ENCODE measurements around the gene ACHE. TPM values are rescaled to one million over a fixed set of nuclear protein-coding genes. Genes with fewer than 3 reads are reported as not detected.
"Not testable (repeated sequence)": the region's sequence is repeated elsewhere in the genome, so short reads cannot be mapped to it uniquely, and the experiment has no call there.

ACHE gene
- total and polyA plus RNA-seq, 2 experiments from 2014 or later, result not detected

GRCh38 chr7:100914879-100915447 lies 19.3 kb upstream of the ACHE start:
- no peaks in the 10 kb centered on the region for H4K20me1 ChIP-seq (ENCODE audit: insufficient read depth)
- no peak overlapping the region for H3K27ac ChIP-seq
- WGBS, 2 experiments (ENCODE audit: low coverage in 1 of 2, low lambda C conversion rate in 2 of 2, missing lambda C conversion rate in 2 of 2), result 96% methylated on average over 8 of the region's 8 CpGs
- no peak overlapping the region for H3K4me2 ChIP-seq (ENCODE audit: unreplicated experiment)
- H3K9me2 ChIP-seq (ENCODE audit: insufficient read depth), result no peaks in the 10 kb centered on the region
- DNase-seq, result peak; percentile 42
- no peak overlapping the region for H3K9ac ChIP-seq
- no peaks in the 10 kb centered on the region; the same call in 1 of the 2 replicates for H3K27me3 ChIP-seq (replicated peaks; ENCODE audit: insufficient read depth)
- TF ChIP-seq EZH2phosphoT487 (IDR thresholded peaks at IDR 0.05; ENCODE audit: insufficient read depth, low read depth) (no peak), EZH2 (IDR thresholded peaks at IDR 0.05; ENCODE audit: insufficient read depth, poor library complexity, severe bottlenecking) (no peak)
- H3K9me3 ChIP-seq (ENCODE audit: low read depth), result no peaks in the 10 kb centered on the region
- H3F3A ChIP-seq (ENCODE audit: insufficient read depth), result no peaks in the 10 kb centered on the region
- H2AFZ ChIP-seq, result no peak overlapping the region
- no peaks in the 10 kb centered on the region for H3K79me2 ChIP-seq (ENCODE audit: insufficient read depth)
- H3K4me3 ChIP-seq, result no peak overlapping the region
- in situ Hi-C loops (cut with MboI), result no loop called here
- no peaks in the 10 kb centered on the region for H3K36me3 ChIP-seq (ENCODE audit: low read depth)
- 0 out of 2 replicates have a peak, but pooled peaks cover 4% of the 10 kb centered on the region for H3K4me1 ChIP-seq (ENCODE audit: insufficient read depth)

GRCh38 chr7:100914208-100914878 lies 18.7 kb upstream of the ACHE start:
- no peaks in the 10 kb centered on the region; the same call in 1 of the 2 replicates for H3K27me3 ChIP-seq (replicated peaks; ENCODE audit: insufficient read depth)
- no peak overlapping the region for H3K4me2 ChIP-seq (ENCODE audit: unreplicated experiment)
- H3K4me1 ChIP-seq (ENCODE audit: insufficient read depth), result 0 out of 2 replicates have a peak, but pooled peaks cover 4% of the 10 kb centered on the region
- no peaks in the 10 kb centered on the region for H3K9me3 ChIP-seq (ENCODE audit: low read depth)
- 88% methylated on average over 15 of the region's 15 CpGs for WGBS, 2 experiments (ENCODE audit: low coverage in 1 of 2, low lambda C conversion rate in 2 of 2, missing lambda C conversion rate in 2 of 2)
- H3F3A ChIP-seq (ENCODE audit: insufficient read depth), result no peaks in the 10 kb centered on the region
- H3K9me2 ChIP-seq (ENCODE audit: insufficient read depth), result no peaks in the 10 kb centered on the region
- no peaks in the 10 kb centered on the region for H4K20me1 ChIP-seq (ENCODE audit: insufficient read depth)
- no peaks in the 10 kb centered on the region for H3K79me2 ChIP-seq (ENCODE audit: insufficient read depth)
- no peaks in the 10 kb centered on the region for H3K36me3 ChIP-seq (ENCODE audit: low read depth)
- H2AFZ ChIP-seq, result no peak overlapping the region
- H3K27ac ChIP-seq, result no peak overlapping the region
- TF ChIP-seq EZH2phosphoT487 (IDR thresholded peaks at IDR 0.05; ENCODE audit: insufficient read depth, low read depth) (no peak), EZH2 (IDR thresholded peaks at IDR 0.05; ENCODE audit: insufficient read depth, poor library complexity, severe bottlenecking) (no peak)
- in situ Hi-C loops (cut with MboI), result no loop called here
- DNase-seq, result no peak
- H3K4me3 ChIP-seq, result no peak overlapping the region
- no peak overlapping the region for H3K9ac ChIP-seq

- no peaks in the 10 kb centered on the region for H3K9me3 ChIP-seq (ENCODE audit: low read depth)
- H3K36me3 ChIP-seq (ENCODE audit: low read depth), result no peaks in the 10 kb centered on the region
- H2AFZ ChIP-seq, result no peak overlapping the region
- TF ChIP-seq EZH2phosphoT487 (IDR thresholded peaks at IDR 0.05; ENCODE audit: insufficient read depth, low read depth) (no peak), EZH2 (IDR thresholded peaks at IDR 0.05; ENCODE audit: insufficient read depth, poor library complexity, severe bottlenecking) (no peak)
- no peak for DNase-seq
- 57 to 61% methylated on average over 3 of the region's 3 CpGs for WGBS, 2 experiments (ENCODE audit: low coverage in 1 of 2, low lambda C conversion rate in 2 of 2, missing lambda C conversion rate in 2 of 2)
- no peak overlapping the region for H3K4me3 ChIP-seq
- H3K4me2 ChIP-seq (ENCODE audit: unreplicated experiment), result no peak overlapping the region
- no peak overlapping the region for H3K27ac ChIP-seq
- H3K9me2 ChIP-seq (ENCODE audit: insufficient read depth), result no peaks in the 10 kb centered on the region
- H3K4me1 ChIP-seq (ENCODE audit: insufficient read depth), result 0 out of 2 replicates have a peak, but pooled peaks cover 4% of the 10 kb centered on the region
- no peaks in the 10 kb centered on the region for H3F3A ChIP-seq (ENCODE audit: insufficient read depth)
- H3K9ac ChIP-seq, result no peak overlapping the region
- in situ Hi-C loops (cut with MboI), result no loop called here
- H4K20me1 ChIP-seq (ENCODE audit: insufficient read depth), result no peaks in the 10 kb centered on the region
- no peaks in the 10 kb centered on the region for H3K79me2 ChIP-seq (ENCODE audit: insufficient read depth)
- no peaks in the 10 kb centered on the region; the same call in 1 of the 2 replicates for H3K27me3 ChIP-seq (replicated peaks; ENCODE audit: insufficient read depth)
These were observed 15.8 kb upstream of the ACHE start for GRCh38 chr7:100911484-100911883.

GRCh38 chr7:100910443-100910842 lies 14.8 kb upstream of the ACHE start:
- H3K4me3 ChIP-seq; H3K9me2 ChIP-seq (ENCODE audit: insufficient read depth); H3K4me2 ChIP-seq (ENCODE audit: unreplicated experiment); H3F3A ChIP-seq (ENCODE audit: insufficient read depth); H3K9me3 ChIP-seq (ENCODE audit: low read depth); H4K20me1 ChIP-seq (ENCODE audit: insufficient read depth); H3K27me3 ChIP-seq (replicated peaks; ENCODE audit: insufficient read depth); H3K79me2 ChIP-seq (ENCODE audit: insufficient read depth); H3K27ac ChIP-seq; H2AFZ ChIP-seq; H3K4me1 ChIP-seq (ENCODE audit: insufficient read depth); H3K9ac ChIP-seq; DNase-seq; H3K36me3 ChIP-seq (ENCODE audit: low read depth); in situ Hi-C loops (cut with MboI): not testable (repeated sequence)
- WGBS, 2 experiments (ENCODE audit: low coverage in 1 of 2, low lambda C conversion rate in 2 of 2, missing lambda C conversion rate in 2 of 2), result 60 to 69% methylated on average over 5 to 7 of the region's 7 CpGs
